ENCODE data around the gene MEF2C.
"Not testable (repeated sequence)": the region's sequence is repeated elsewhere in the genome, so short reads cannot be mapped to it uniquely, and the experiment has no call there.

The MEF2C gene

GRCh38 chr5:88883059-88883835, at the start of gene MEF2C:
TSS of gene MEF2C (minus strand) at chr5:88883184. CDS start at chr5:88823788, 59,396 bp downstream.
- FAIRE-seq = no peak

GRCh38 chr5:88932541-88932940, 49.6 kb upstream of the MEF2C start:
- no peak for FAIRE-seq
- DNase-seq (ENCODE audit: insufficient read length, low spot score) = no peak

More at GRCh38 chr5:88883059-88883835, at the start of gene MEF2C:
- peak; percentile 22 for DNase-seq (ENCODE audit: insufficient read length, low spot score)

GRCh38 chr5:88930335-88930734, 47.4 kb upstream of the MEF2C start:
- no peak for FAIRE-seq
- DNase-seq (ENCODE audit: insufficient read length, low spot score) = no peak

- DNase-seq (ENCODE audit: insufficient read length, low spot score) (no peak), FAIRE-seq (no peak)
Measured at GRCh38 chr5:88929385-88929784, 46.4 kb upstream of the MEF2C start.

GRCh38 chr5:88926774-88927173, 43.8 kb upstream of the MEF2C start:
- DNase-seq (ENCODE audit: insufficient read length, low spot score) (no peak), FAIRE-seq (no peak)

- FAIRE-seq = no peak
- no peak for DNase-seq (ENCODE audit: insufficient read length, low spot score)
Measured at GRCh38 chr5:88925692-88926490, 42.9 kb upstream of the MEF2C start.

- DNase-seq (ENCODE audit: insufficient read length, low spot score) = no peak
- no peak for FAIRE-seq
Measured at GRCh38 chr5:88924330-88924657, 41.3 kb upstream of the MEF2C start.

- DNase-seq (ENCODE audit: insufficient read length, low spot score) (no peak), FAIRE-seq (no peak)
Measured at GRCh38 chr5:88923623-88924329, 40.8 kb upstream of the MEF2C start.

GRCh38 chr5:88912743-88913142, 29.8 kb upstream of the MEF2C start:
- FAIRE-seq; DNase-seq (ENCODE audit: insufficient read length, low spot score): not testable (repeated sequence)

- FAIRE-seq = not testable (repeated sequence)
Measured at GRCh38 chr5:88911059-88911572, 28.1 kb upstream of the MEF2C start.

GRCh38 chr5:88904478-88904877, 21.5 kb upstream of the MEF2C start:
- DNase-seq (ENCODE audit: insufficient read length, low spot score); FAIRE-seq: not testable (repeated sequence)

More at GRCh38 chr5:88911059-88911572, 28.1 kb upstream of the MEF2C start:
- not testable (repeated sequence) for DNase-seq (ENCODE audit: insufficient read length, low spot score)

- not testable (repeated sequence) for DNase-seq (ENCODE audit: insufficient read length, low spot score); FAIRE-seq
Measured at GRCh38 chr5:88903966-88904365, 21.0 kb upstream of the MEF2C start.

- not testable (repeated sequence) for DNase-seq (ENCODE audit: insufficient read length, low spot score); FAIRE-seq
Measured at GRCh38 chr5:88901077-88901476, 18.1 kb upstream of the MEF2C start.

- FAIRE-seq = no peak
- no peak for DNase-seq (ENCODE audit: insufficient read length, low spot score)
Measured at GRCh38 chr5:88899096-88899737, 16.2 kb upstream of the MEF2C start.

GRCh38 chr5:88897748-88898147, 14.8 kb upstream of the MEF2C start:
- no peak for DNase-seq (ENCODE audit: insufficient read length, low spot score)
- FAIRE-seq = no peak

- FAIRE-seq = no peak
- no peak for DNase-seq (ENCODE audit: insufficient read length, low spot score)
Measured at GRCh38 chr5:88895681-88896501, 12.9 kb upstream of the MEF2C start.

- FAIRE-seq = no peak
- DNase-seq (ENCODE audit: insufficient read length, low spot score) = no peak
Measured at GRCh38 chr5:88892669-88893068, 9.7 kb upstream of the MEF2C start.

GRCh38 chr5:88890070-88890781, 7.2 kb upstream of the MEF2C start:
- DNase-seq (ENCODE audit: insufficient read length, low spot score) = no peak
- FAIRE-seq = no peak

Measured in HTR-8/SVneo (cell line).